ENCODE measurements around the gene TMEM231. TPM values are rescaled to one million over a fixed set of nuclear protein-coding genes. Genes with fewer than 3 reads are reported as not detected.

The TMEM231 gene
- total and polyA plus RNA-seq, 9 of the 15 experiments (the other 6 are each of a cell fraction or from before 2014, with no cell fraction given) = 1.6 to 27.6 (median 9.1) TPM

DNA sequence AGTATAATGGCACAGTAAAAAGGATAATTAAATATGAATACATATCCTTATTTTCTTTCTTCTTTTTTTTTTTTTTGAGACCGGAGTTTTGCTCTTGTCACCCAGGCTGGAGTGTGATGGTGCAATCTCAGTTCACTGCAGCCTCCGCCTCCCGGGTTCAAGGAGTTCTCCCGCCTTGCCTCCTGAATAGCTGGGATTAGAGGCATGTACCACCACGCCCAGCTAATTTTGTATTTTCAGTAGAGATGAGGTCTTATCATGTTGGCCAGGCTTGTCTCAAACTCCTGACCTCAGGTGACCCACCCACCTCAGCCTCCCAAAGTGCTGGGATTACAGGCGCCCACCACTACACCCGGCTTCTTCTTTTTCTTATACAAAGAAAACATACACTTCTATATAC is 22.2 kb upstream of the TMEM231 start (continued):
- TF ChIP-seq, protein P1, sequence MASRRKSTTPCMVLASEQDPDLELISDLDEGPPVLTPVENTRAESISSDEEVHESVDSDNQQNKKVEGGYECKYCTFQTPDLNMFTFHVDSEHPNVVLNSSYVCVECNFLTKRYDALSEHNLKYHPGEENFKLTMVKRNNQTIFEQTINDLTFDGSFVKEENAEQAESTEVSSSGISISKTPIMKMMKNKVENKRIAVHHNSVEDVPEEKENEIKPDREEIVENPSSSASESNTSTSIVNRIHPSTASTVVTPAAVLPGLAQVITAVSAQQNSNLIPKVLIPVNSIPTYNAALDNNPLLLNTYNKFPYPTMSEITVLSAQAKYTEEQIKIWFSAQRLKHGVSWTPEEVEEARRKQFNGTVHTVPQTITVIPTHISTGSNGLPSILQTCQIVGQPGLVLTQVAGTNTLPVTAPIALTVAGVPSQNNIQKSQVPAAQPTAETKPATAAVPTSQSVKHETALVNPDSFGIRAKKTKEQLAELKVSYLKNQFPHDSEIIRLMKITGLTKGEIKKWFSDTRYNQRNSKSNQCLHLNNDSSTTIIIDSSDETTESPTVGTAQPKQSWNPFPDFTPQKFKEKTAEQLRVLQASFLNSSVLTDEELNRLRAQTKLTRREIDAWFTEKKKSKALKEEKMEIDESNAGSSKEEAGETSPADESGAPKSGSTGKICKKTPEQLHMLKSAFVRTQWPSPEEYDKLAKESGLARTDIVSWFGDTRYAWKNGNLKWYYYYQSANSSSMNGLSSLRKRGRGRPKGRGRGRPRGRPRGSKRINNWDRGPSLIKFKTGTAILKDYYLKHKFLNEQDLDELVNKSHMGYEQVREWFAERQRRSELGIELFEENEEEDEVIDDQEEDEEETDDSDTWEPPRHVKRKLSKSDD (conservative IDR thresholded peaks at IDR 0.05; ENCODE audit: low read length) = no peak
- no peak for TF ChIP-seq THRAP3 (IDR thresholded peaks at IDR 0.05; ENCODE audit: borderline replicate concordance)
- no peak for TF ChIP-seq NFYB (IDR thresholded peaks at IDR 0.05; ENCODE audit: extremely low read depth, insufficient read length)
- TF ChIP-seq ATF4 (CRISPR knock-in tag; IDR thresholded peaks at IDR 0.05) = no peak
- no peak for TF ChIP-seq ZNF41 (CRISPR knock-in tag; conservative IDR thresholded peaks at IDR 0.05)
- TF ChIP-seq, protein P2, sequence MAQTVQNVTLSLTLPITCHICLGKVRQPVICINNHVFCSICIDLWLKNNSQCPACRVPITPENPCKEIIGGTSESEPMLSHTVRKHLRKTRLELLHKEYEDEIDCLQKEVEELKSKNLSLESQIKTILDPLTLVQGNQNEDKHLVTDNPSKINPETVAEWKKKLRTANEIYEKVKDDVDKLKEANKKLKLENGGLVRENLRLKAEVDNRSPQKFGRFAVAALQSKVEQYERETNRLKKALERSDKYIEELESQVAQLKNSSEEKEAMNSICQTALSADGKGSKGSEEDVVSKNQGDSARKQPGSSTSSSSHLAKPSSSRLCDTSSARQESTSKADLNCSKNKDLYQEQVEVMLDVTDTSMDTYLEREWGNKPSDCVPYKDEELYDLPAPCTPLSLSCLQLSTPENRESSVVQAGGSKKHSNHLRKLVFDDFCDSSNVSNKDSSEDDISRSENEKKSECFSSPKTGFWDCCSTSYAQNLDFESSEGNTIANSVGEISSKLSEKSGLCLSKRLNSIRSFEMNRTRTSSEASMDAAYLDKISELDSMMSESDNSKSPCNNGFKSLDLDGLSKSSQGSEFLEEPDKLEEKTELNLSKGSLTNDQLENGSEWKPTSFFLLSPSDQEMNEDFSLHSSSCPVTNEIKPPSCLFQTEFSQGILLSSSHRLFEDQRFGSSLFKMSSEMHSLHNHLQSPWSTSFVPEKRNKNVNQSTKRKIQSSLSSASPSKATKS (CRISPR knock-in tag; IDR thresholded peaks at IDR 0.05) = no peak
- TF ChIP-seq, protein P3, sequence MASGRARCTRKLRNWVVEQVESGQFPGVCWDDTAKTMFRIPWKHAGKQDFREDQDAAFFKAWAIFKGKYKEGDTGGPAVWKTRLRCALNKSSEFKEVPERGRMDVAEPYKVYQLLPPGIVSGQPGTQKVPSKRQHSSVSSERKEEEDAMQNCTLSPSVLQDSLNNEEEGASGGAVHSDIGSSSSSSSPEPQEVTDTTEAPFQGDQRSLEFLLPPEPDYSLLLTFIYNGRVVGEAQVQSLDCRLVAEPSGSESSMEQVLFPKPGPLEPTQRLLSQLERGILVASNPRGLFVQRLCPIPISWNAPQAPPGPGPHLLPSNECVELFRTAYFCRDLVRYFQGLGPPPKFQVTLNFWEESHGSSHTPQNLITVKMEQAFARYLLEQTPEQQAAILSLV (tag; IDR thresholded peaks at IDR 0.05) = no peak
- no peak for TF ChIP-seq SRSF7 (optimal IDR thresholded peaks at IDR 0.05; ENCODE audit: low read depth, low read length)
- TF ChIP-seq FOXP1 (CRISPR knock-in tag; IDR thresholded peaks at IDR 0.05) = no peak
- no peak for TF ChIP-seq GTF2E2 (tag; IDR thresholded peaks at IDR 0.05)
- no peak for TF ChIP-seq NFIX (CRISPR knock-in tag; IDR thresholded peaks at IDR 0.05; ENCODE audit: low read depth)
- no peak for TF ChIP-seq HOXB6 (CRISPR knock-in tag; IDR thresholded peaks at IDR 0.05; ENCODE audit: borderline replicate concordance)
- no peak for TF ChIP-seq HLTF (IDR thresholded peaks at IDR 0.05)
- TF ChIP-seq, protein P4, sequence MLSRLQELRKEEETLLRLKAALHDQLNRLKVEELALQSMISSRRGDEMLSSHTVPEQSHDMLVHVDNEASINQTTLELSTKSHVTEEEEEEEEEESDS (CRISPR knock-in tag; IDR thresholded peaks at IDR 0.05) = no peak
- TF ChIP-seq RFX5 (IDR thresholded peaks at IDR 0.05; ENCODE audit: low read depth, low read length) = no peak
- TF ChIP-seq RUNX1 (IDR thresholded peaks at IDR 0.05; ENCODE audit: low read depth) = no peak
- no peak for TF ChIP-seq POLR3A (IDR thresholded peaks at IDR 0.05; ENCODE audit: borderline replicate concordance, extremely low read depth, insufficient read depth, insufficient read length)
- peak; percentile 23; the same call in 1 of the 2 replicates for TF ChIP-seq BCOR (IDR thresholded peaks at IDR 0.05)
- no peak for TF ChIP-seq ZNF143 (CRISPR knock-in tag; IDR thresholded peaks at IDR 0.05)
- peak; percentile 68; the same call in 1 of the 2 replicates for TF ChIP-seq KLF1 (tag; IDR thresholded peaks at IDR 0.05)
- no peak for TF ChIP-seq KAT8 (IDR thresholded peaks at IDR 0.05; ENCODE audit: low read depth)
- TF ChIP-seq YBX1 (IDR thresholded peaks at IDR 0.05) = no peak
- TF ChIP-seq CCNT2 (IDR thresholded peaks at IDR 0.05; ENCODE audit: borderline replicate concordance, extremely low read depth, insufficient read length, low read depth, low read length) = peak; percentile 34
- no peak for TF ChIP-seq ARNT (IDR thresholded peaks at IDR 0.05)
- TF ChIP-seq MCM3 (IDR thresholded peaks at IDR 0.05) = no peak
- TF ChIP-seq BDP1 (IDR thresholded peaks at IDR 0.05; ENCODE audit: insufficient read depth, insufficient read length) = no peak
